HL-60 (cell line): ENCODE data around the gene NCOA5.

Source experiments
- POLR2AphosphoS5 ChIP-seq: IDR thresholded peaks from 2 replicates; pipeline ENCODE4 v1.6.1; 2012; ENCODE audit warnings: low read depth
- TF ChIP-seq, protein P1 (sequence below): IDR thresholded peaks from one replicate; pipeline ENCODE4 v1.5.1; 2011; ENCODE audit warnings: low read length, control low read depth, inconsistent platforms; ENCODE audit not compliant: insufficient read depth

DNA sequence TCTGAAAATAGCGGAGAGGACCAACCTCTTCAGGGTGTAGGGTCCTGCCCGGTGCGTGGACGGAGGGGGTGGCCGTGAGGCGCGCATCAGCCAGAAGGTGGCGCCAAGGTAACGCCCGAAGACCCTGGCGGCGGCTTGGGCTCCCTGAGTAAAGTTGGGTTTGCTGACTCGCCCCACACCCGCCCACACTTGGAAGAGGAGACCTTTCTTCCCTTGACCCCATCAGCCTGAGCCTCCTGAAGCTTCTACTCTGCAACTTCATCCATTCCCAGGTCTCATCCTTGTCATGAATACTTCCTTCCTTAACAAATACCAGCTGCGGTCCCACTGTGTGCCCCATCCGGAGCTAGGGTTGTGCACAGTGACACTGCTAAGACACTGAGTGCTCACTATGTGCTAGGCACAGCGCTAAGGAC, 43.0 kb upstream of the NCOA5 start:
- TF ChIP-seq, protein P1, sequence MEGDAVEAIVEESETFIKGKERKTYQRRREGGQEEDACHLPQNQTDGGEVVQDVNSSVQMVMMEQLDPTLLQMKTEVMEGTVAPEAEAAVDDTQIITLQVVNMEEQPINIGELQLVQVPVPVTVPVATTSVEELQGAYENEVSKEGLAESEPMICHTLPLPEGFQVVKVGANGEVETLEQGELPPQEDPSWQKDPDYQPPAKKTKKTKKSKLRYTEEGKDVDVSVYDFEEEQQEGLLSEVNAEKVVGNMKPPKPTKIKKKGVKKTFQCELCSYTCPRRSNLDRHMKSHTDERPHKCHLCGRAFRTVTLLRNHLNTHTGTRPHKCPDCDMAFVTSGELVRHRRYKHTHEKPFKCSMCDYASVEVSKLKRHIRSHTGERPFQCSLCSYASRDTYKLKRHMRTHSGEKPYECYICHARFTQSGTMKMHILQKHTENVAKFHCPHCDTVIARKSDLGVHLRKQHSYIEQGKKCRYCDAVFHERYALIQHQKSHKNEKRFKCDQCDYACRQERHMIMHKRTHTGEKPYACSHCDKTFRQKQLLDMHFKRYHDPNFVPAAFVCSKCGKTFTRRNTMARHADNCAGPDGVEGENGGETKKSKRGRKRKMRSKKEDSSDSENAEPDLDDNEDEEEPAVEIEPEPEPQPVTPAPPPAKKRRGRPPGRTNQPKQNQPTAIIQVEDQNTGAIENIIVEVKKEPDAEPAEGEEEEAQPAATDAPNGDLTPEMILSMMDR, result peak; percentile 48
- no peak for TF ChIP-seq POLR2AphosphoS5
